SK-MEL-5 (cell line): ENCODE measurements around the gene PLEKHM3. TPM values are rescaled to one million over a fixed set of nuclear protein-coding genes. Genes with fewer than 3 reads are reported as not detected.

Experiments used
- DNase-seq: peaks from one replicate; pipeline ENCODE4 v3.0.0-alpha.2; 2016; ENCODE audit warnings: low read depth, low spot score
- in situ Hi-C: cut with HindIII; loops from 2 replicates; pipeline ENCODE4 v1.10.0; 2016; ENCODE audit warnings: low sequenced_read_pairs, high pct_unique_total_duplicates, low pct_unique_long_range_greater_than_20kb
- polyA plus RNA-seq, 2 experiments: library from polyadenylated mRNA; depleted of rRNA; stranded (reverse); fragments of >200 nt; gene quantifications; 2 replicates each; pipeline ENCODE4 v1.2.3, GENCODE V29; 2015
- total RNA-seq: library from RNA; depleted of rRNA; stranded (reverse); fragments of >200 nt; shearing (Covaris generic); gene quantifications from 2 replicates; pipeline ENCODE4 v1.2.3, GENCODE V29; 2014; rRNA removed

PLEKHM3 gene
- total RNA-seq = 3.2 and 4.4 TPM in 2 replicates
- polyA plus RNA-seq (2015; cell fraction: cytosol; rRNA removed) = 4.5 and 5.8 TPM in 2 replicates
- 3.6 and 3.7 TPM in 2 replicates for polyA plus RNA-seq (2015; cell fraction: nucleus; rRNA removed)

- peak; percentile 77 for DNase-seq
- in situ Hi-C loops = no loop called here
Observed at GRCh38 chr2:208025037-208025813, at the start of gene PLEKHM3. Gene PLEKHM3, minus strand, starts transcription at chr2:208025527. Its CDS starts 23,888 bp downstream, at chr2:208001639.

- in situ Hi-C loops = no loop called here
- DNase-seq = no peak
Observed at GRCh38 chr2:208074610-208075356, 49.5 kb upstream of the PLEKHM3 start.

- in situ Hi-C loops = no loop called here
Observed at GRCh38 chr2:208072250-208072892, 47.0 kb upstream of the PLEKHM3 start.

GRCh38 chr2:208069186-208069585 lies 43.9 kb upstream of the PLEKHM3 start:
- no peak for DNase-seq

More at GRCh38 chr2:208072250-208072892, 47.0 kb upstream of the PLEKHM3 start:
- peak; percentile 73 for DNase-seq

GRCh38 chr2:208066016-208066415 lies 40.7 kb upstream of the PLEKHM3 start:
- DNase-seq = peak; percentile 49
- in situ Hi-C loops = no loop called here

More at GRCh38 chr2:208069186-208069585, 43.9 kb upstream of the PLEKHM3 start:
- in situ Hi-C loops = no loop called here

DNA sequence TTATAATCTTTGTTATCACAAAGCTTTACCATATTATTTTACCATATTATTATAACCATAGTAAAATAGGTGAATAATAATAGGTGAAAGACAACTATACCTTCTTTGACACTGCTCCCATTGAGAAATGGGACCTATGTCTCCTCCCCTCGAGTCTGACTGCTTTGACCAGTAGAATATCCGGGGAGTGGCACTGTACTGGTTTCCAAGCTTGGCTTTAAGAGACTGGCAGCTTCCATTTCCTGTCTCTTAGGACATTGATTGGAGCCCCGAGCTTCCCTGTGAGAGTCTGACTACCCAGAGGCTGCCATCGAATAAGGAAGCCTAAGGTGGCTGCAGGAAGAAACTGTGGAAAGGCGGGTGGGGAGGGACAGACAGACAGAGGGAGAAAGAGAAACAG lies 40.1 kb upstream of the PLEKHM3 start:
- DNase-seq = peak; percentile 54
- in situ Hi-C loops = no loop called here

GRCh38 chr2:208064220-208064961 lies 39.1 kb upstream of the PLEKHM3 start:
- peak; percentile 50 for DNase-seq
- in situ Hi-C loops = no loop called here

GRCh38 chr2:208062961-208063360 lies 37.6 kb upstream of the PLEKHM3 start:
- in situ Hi-C loops = no loop called here

DNA sequence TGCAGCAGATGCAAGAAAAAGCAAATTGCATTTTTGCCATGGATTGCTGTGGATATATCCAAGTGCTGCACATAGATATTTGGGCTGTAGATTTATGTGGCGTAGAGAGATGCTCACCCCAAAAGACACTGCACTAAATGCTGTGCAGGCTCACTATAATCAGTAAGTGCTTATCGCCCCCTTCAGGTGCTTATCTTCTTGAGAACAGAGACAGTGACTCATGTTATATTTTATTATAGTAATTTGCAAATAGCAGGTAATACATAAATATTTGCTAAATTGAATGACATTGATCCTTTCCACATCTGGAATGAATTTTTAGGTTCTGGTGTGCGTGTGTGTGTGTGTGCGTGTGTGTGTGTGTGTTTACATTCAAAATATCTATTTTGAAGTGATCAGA lies 36.8 kb upstream of the PLEKHM3 start:
- DNase-seq = peak; percentile 68
- in situ Hi-C loops = no loop called here

More at GRCh38 chr2:208062961-208063360, 37.6 kb upstream of the PLEKHM3 start:
- DNase-seq = no peak

DNA sequence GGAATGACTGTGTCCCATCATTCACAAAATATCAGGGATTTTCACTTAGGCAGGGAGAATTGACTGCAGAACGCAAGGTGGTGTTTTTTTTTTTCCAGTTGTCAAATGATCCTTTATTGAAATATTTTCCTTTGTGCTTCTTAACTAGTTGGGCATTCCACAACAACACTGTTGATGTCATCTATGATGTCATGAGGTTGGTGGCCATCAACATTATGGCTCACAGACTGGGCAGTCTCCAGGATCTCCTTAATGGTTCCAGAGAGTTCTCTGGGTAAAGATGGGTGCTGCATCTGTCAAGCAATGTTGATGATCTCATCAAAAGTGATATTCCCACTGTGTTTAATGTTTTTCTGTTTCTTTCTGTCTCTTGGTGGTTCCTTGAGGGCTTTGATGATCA lies 31.8 kb upstream of the PLEKHM3 start:
- in situ Hi-C loops = no loop called here

DNA sequence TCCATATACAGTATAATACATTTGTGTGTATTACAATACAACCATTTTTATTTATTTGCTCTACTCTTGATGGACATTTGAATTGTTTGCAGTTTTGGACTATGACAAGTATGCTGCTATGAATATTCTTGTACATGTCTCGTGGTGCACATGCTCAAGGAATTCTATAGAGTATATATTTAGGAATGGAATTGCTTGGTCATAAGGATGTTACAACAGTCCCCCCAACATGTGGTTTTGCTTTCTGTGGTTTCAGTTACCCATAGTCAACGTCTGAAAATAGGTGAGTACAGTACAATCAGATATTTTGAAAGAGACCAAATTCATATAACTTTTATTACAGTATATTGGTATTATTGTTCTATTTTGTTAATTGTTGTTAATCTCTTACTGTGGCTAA lies 24.1 kb upstream of the PLEKHM3 start:
- DNase-seq = no peak
- in situ Hi-C loops = no loop called here

More for the DNA sequence above, 31.8 kb upstream of the PLEKHM3 start:
- DNase-seq = no peak

DNA sequence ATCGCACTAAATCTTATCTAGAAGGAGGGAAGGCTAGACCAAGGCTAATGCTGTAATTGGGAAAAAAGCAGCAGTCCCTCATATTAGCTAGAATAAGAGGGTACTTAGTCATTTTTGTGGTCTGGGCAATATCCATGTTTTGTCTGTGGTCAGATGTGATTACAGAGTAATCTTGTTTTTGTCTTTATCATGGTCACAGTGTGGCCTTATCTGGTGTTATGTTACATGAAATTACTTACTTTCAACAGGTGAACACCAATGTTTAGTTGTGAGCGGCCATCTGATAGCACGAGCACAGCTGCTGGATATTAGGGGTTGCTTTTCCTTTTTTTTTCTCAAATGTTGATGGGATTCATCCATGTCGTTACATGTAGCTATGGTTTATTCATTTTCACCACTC lies 23.7 kb upstream of the PLEKHM3 start:
- in situ Hi-C loops = no loop called here
- no peak for DNase-seq

DNA sequence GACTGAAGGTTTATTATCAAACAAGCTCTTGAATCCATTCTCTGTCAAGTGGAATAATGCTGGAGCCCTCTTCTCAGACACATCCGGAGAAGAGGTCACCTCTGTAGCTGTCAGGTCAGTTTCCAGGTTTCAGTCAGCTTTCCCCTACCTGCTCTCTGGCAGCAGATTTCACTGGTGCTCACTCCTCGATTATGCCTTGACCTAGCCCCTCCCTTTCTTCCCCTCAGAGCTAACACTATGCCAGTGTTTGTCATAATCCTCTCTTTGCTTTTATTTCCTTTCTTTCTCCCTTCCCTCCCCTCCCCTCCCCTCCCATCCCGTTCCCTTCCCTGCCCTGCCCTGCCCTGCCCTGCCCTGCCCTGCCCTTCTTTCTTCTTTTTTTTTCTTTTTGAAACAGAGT lies 22.5 kb upstream of the PLEKHM3 start:
- in situ Hi-C loops = no loop called here
- no peak for DNase-seq

GRCh38 chr2:208046686-208047085 lies 21.4 kb upstream of the PLEKHM3 start:
- DNase-seq = no peak
- in situ Hi-C loops = no loop called here

GRCh38 chr2:208042450-208042849 lies 17.1 kb upstream of the PLEKHM3 start:
- in situ Hi-C loops = no loop called here
- no peak for DNase-seq

- DNase-seq = no peak
- in situ Hi-C loops = no loop called here
Observed at GRCh38 chr2:208042041-208042440, 16.7 kb upstream of the PLEKHM3 start.
